RWPE2 (cell line): Measurements from ENCODE around the gene ZNF320.
"Not testable (repeated sequence)": the region's sequence is repeated elsewhere in the genome, so short reads cannot be mapped to it uniquely, and the experiment has no call there.

Experiments
- ATAC-seq: fragments of 200-7000 bp; cut with Tn5 transposase; 3 replicates; pipeline ENCODE4 v1.9.1; 2021; ENCODE audit warnings: low read depth
- DNase-seq: peaks from one replicate; pipeline ENCODE4 v3.0.0-alpha.2; 2020; ENCODE audit warnings: low spot score
- H3K27ac ChIP-seq: fragments of 450-650 bp; 2 replicates; pipeline ENCODE4 v1.5.1; 2017; ENCODE audit warnings: mild to moderate bottlenecking; ENCODE audit not compliant: poor library complexity, severe bottlenecking
- H3K27me3 ChIP-seq: fragments of 250-450 bp; sonication (Bioruptor Pico); 2 replicates; pipeline ENCODE4 v1.5.1; 2021; ENCODE audit warnings: mild to moderate bottlenecking, moderate library complexity; ENCODE audit not compliant: insufficient read depth, poor library complexity, severe bottlenecking
- H3K36me3 ChIP-seq: fragments of 250-450 bp; sonication (Bioruptor Pico); 2 replicates; pipeline ENCODE4 v1.5.1; 2020; ENCODE audit warnings: low read depth, mild to moderate bottlenecking, moderate library complexity
- H3K4me1 ChIP-seq: fragments of 250-450 bp; sonication (Bioruptor Pico); 2 replicates; pipeline ENCODE4 v1.5.1; 2021; ENCODE audit warnings: mild to moderate bottlenecking, moderate library complexity; ENCODE audit not compliant: insufficient read depth, poor library complexity, severe bottlenecking
- H3K4me3 ChIP-seq: fragments of 250-450 bp; sonication (Bioruptor Pico); 2 replicates; pipeline ENCODE4 v1.5.1; 2021; ENCODE audit warnings: mild to moderate bottlenecking, moderate library complexity; ENCODE audit not compliant: severe bottlenecking
- H3K9me3 ChIP-seq: fragments of 250-450 bp; sonication (Bioruptor Pico); 2 replicates; pipeline ENCODE4 v1.5.1; 2021; ENCODE audit warnings: mild to moderate bottlenecking, moderate library complexity; ENCODE audit not compliant: severe bottlenecking

Gene ZNF320

GRCh38 chr19:52856540-52857377 lies 40.7 kb downstream of the ZNF320 start:
- peak; percentile 9 for ATAC-seq
- not testable (repeated sequence) for DNase-seq, H3K4me1 ChIP-seq, H3K27me3 ChIP-seq, H3K9me3 ChIP-seq
- Histone ChIP-seq H3K27ac (peak overlapping the region; percentile 56), H3K4me3 (peak overlapping the region; percentile 47), H3K36me3 (peaks cover 23% of the 10 kb centered on the region)
